GM21528 (cell line): ENCODE results near the gene CCDC197.

Experiments used
- ATAC-seq: cut with Tn5 transposase; IDR thresholded peaks from one replicate; pipeline ENCODE4 v1.9.1; 2021; ENCODE audit warnings: mild to moderate bottlenecking, moderate library complexity; ENCODE audit not compliant: unreplicated experiment, low FRiP score

CCDC197 gene

DNA sequence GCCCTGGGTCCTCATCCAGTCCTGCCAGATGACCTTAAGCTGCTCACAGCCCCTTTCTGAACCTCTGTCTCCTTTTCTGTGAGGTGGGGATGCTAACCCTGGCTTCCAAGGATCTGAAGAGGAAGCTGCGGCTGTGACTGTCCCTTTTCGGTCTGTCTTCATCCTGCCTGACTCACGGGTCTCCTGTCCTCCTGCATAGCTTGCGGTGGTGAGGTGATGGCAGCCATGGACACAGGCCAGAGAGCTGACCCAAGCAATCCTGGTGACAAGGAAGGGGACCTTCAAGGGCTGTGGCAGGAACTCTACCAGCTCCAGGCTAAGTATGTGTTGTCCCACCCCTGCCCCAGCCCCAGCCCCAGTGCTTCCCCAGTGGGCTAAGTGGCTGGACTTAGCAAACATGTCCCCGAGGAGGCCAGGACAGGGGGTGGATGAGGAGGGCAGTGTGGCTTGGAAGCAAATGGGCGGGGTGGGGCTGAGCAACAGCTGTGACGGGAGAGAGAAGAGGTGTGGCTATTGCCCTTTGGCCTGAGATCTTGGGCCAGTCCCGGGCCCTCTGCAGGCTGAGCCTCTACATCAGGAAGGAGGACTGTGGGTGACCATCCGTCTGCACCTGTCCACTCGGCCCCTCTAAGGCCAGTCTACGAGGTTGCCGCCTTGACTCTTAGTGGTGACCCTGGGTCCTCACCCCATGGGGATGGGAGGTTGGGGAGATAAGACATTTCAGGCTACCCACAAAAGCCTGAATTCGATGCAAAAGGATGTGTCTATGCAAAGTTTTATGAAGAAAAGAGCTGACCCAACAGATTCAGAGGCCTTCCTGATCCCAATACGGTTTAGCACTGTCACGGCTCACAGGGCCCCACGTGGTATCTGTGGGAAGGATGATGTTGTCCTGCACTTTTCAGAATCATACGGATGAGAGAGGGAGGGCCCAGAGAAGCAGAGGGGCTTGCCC lies 1.1 kb downstream of the CCDC197 start:
- ATAC-seq: no peak

DNA sequence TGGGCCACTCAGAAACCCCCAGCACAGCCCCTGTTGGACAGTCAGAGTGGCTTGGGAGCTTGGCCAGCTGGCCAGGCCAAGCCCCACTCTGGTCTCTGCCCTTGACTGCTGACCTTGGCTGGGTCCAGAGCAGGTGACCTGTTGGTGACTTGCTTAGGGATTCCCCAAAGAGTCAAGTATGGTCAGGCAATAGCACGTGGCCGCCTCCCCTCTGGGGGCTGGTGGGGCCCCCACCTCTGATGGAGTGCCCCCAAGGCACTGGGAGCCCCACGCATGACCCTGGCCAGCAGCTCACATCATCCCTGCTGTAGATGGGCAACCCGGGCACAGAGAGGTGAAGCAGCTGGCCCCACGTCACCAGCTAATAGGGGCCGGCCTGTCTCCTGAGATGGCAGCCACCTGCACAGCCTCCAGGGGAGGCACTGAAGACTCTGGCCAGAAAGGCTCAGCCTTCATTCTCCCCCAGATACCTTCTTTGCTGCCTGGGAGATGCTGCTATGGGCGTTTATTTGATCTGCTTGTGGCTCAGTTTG lies 1.8 kb downstream of the CCDC197 start:
- ATAC-seq: no peak

DNA sequence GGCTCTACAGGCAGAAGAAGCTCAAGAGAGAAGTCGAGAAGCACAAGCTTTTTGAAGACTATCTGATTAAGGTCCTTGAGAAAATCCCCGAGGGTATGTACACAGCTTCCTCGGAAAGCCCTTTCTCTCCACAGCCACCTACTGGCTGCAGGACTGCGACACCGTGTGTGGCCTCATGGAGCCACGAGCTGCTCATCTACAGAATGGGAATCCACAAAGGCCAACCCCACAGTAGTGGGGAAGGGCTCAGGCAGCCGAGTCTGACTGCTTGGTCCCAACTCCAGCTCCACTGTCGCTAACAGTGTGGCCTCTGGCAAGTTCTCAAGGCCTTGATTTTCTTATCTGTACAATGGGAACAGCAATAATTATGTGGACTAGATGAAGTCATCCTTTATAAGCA lies 2.5 kb downstream of the CCDC197 start:
- ATAC-seq: no peak

DNA sequence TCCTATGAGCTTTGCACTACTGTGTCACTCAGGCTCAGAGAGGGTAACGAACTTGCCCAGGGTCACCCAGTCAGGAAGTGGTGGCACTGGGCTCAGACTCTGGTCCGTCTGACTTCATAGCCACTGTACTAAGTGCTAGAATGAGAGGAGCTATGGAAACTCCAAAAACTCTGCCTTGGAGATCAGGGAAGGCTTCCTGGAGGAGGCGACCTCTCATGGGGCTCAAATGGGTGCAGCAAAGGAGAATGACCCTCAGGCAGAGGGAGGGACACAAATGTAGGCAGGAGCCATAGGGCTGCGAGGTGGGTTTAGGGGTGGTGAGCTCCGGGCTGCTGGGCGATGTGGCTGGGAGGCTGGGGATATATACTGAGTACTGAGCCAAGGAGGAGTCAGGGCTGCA lies 3.2 kb downstream of the CCDC197 start:
- ATAC-seq: no peak

DNA sequence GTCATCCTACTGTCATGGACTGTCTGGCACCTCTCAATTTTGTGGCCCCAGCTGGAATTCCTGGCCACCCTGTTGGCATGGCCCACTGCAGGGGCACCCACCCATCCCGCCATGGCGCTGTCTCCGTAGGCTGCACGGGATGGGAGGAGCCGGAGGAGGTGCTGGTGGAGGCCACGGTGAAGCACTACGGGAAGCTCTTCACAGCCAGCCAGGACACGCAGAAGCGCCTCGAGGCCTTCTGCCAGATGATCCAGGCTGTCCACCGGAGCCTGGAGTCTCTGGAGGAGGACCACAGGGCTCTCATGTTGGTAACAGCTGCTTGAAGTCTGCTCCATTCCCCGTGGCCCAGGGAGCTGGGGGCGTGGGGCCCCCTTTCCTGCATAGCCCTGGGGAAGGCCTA lies 3.9 kb downstream of the CCDC197 start:
- ATAC-seq: no peak

DNA sequence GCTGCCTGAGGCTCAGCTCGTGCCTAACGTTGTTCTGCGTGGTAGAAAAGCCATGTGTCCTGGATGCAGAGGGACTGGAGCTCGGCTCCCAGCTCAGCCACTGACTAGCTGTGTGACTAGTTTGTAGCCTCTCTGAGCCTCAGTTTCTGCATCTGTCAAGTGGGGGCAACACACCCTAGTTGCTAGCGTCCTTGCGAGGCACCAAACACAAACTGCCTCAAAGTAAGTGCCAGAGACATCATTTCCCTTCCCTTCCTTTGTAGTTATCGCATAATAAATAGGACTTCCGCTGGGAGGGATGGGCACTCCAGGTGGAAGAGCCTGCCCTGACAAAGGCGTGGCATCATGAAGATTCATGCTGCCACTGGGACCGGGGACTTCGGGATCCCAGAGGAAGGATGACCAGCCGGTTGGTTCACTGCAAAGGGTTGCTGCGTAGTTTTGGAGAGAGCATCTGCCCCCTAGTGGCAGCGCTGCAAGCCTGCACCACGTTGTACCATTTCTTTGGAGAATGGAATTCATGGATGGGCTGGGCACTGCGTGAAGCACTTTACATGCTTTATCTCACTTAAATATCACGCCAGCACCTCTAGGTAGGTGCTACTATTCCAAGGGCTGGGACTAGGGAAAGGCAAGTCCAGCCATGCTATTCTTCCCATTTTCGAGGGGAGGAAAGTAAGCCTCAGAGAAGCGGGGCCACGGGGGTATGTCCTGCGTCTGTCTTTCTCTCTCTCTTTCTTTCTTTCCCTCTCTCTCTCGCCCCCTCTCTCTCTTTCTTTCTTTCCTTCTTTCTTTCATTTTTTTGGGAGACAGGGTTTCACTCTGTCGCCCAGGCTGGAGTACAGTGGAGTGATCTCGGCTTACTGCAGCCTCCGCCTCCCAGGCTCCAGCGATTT lies 4.6 kb downstream of the CCDC197 start:
- no peak for ATAC-seq

DNA sequence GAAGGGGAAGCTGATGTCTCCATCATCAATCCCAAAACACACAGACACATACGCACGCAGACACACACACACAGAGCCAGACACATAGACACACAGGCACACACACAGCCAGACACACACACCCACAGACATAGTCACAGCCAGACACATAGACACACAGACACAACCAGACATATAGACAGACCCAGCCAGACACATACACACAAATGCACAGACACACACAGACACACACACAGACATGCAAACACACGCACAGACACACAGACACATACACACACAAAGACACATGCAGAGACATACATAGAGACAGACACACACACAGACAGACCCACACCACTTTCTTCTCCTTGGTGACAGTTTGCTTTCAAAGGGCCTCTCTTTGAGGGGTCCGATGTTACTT lies 6.3 kb downstream of the CCDC197 start:
- ATAC-seq: no peak

DNA sequence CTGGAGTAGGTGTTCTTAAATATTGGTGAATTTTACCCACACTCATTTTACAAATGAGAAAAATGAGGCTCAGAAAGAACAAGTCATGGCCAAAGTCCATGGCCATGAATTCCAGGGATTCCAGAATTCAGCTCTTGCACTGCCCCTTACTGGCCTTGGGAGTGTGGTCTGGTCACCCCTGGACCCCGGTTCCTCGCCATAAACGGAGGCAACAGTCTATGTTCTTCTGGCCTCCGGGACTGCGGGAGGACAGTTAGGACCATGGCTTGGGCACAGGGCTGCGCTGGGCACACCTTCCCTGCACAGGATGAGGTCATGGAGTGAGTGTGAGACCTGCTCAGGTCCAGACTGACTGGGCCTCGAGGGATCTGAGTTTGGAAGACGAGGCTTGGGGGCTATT lies 6.9 kb downstream of the CCDC197 start:
- ATAC-seq: no peak

DNA sequence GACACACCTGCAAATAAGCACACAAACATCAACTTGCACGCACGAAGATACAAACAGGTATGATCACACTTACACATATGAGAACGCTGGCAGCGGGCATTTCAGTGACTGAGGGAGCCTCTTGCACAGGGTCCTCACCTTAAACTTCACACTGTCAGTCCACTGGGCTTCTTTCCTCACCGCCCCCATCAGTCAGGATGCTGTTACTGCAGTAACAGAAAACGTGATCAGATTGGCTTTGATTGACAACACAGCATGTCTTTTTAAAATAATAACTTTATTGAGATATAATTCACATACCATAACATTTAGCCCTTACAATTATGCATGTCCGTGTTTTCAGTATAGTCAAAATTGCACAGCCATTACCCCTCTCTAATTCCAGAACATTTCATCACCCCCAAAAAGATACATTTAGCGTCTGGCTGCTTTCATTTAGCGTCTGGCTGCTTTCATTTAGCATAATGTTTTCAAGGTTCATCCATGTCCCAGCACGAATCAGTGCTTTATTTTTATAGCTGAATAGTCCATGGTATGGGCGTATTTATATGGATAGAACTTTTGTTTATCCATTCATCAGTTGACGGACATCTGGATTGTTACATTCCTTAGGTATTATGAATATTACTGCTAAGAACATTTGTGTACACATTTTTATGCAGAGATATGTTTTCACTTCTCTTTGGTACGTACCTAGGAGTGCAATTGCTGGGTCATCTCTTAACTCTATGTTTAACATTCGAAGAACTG lies 8.4 kb downstream of the CCDC197 start:
- ATAC-seq: no peak

DNA sequence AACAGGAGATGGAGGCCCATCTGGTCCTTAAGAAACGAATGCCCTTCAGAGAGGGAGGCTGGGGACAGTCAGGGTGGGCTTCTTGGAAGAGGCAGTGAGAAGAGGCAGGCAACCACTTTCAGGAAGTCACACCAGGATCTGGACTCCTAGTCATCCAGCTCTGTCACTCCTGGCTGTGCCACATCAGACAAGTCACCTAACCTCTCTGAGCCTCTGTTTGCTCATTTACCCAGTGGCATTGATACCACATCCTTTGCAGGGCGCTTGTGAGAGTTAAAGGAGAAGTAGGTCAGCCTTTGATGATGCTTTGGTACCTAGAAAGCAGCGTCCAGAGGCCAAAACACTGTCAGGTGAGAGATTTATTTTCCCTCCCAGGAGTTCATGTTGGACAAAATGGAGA lies 11.1 kb downstream of the CCDC197 start:
- no peak for ATAC-seq

DNA sequence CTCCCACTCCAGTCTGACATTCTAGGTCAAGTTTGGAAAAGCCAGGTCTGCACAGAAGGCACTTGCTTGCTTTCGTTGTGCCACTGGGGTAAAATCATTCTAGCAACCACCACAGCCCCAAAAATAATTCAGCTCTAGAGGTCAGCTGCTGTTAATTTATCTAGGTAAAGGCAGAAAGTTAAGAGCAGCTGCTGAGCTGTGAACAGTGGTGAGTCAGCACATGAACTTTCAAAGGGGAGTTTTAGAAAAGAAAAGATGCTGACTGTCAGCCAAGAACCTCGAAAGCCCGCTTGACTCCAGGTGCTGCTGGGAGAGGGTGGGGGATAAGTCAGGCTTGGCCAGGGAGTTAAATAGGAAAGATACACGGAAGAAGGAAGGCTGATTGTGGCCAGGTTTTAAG lies 12.7 kb downstream of the CCDC197 start:
- ATAC-seq: no peak

DNA sequence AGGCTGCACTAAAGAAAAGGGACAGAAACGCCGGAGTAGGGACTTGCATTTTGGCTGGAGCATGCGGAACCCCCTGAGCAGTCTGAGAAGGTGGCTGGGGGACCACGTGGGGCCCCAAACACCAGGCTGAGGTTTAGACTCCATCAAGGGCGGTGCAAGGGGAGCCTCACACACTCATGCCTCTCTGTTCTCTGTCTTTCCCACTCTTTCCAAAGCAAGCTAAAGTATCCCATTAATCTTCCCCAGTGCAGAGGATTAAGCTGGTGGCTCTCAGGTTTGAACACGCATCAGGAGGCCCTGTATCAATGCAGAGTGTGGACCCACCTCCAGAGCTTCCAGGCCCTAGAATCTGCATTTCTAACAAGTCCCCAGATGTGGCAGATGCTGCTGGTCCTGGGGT lies 13.5 kb downstream of the CCDC197 start:
- no peak for ATAC-seq

DNA sequence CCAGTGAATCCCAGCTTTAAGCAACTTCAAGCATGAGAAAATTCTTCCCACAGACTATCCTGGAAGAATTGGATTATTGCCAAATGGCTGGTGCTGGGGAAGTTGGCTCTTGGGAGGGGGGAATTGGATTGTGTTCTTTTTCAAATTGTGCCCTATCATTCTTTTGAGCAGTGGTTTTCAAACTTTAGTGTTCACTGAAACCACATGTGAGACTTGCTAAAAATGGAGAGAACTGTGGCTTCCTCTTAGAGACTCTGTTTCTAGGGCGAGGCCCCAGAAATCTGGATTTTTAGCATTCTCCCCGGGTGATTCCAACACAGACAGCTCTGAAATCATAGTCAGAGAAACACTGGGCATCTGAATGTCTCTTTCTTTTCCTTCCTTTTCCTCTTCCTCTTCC lies 14.7 kb downstream of the CCDC197 start:
- ATAC-seq: no peak

DNA sequence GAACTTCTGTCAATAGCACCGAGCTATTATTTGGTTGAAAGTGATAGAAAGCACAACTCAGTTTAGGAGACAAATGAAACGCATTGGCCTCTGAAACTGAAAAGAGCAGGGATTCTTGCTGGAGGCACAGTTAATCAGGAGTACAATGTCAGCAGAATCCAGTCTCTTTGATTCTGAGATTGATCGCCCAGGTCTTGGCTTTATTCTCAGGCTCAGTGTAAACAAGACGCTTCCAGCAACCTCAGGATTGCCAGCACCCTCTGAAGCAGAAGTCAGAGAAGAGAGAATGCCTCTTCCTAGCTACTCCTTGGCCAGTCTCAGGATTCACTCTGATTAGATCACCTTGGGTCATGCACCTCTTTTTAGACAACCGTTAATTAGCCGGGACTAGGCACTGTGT lies 17.3 kb downstream of the CCDC197 start:
- ATAC-seq: no peak

DNA sequence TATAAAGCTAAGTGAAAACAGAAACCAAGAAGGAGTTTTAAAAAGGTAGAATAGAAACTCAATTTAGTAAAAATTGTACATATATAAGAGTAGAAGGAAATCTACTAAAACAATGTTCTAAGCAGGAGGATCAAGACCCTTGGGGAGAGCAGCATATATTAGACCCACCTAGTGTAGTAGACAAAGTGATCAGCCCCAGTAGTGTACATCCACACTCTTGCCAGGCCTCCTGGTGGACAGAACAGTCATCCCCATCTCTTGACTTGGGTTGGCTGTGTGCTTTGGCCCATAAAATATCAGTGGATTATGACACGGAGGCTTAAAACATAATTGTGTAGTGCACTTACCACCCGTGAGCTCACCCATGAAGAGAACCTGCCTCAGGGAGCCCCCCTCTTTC lies 18.1 kb downstream of the CCDC197 start:
- no peak for ATAC-seq

DNA sequence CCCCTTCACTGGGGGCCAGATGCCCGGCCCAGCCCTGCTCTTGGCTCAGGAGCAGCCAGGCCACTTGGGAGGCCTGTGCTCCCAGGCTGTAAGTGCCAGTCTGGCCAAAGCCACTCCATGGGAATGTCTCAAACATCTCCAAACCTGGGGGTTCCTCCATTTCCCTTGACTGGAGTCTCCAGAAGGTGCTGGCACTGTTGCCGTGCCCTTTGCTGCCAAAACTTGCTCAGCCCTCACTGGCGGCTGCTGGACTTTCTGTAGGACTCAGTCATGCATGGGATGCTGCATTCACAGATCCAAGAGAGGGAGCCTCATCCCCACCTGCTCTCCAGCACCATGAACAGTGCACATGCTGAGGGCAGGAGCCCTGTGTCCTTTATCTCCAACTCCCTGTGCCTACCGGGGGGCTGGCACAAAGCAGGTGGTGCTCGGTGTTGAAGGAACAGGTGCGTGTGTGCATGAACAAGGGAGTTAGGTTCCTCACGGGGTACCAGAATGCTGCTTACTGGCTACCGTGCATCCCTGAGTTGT lies 19.4 kb downstream of the CCDC197 start:
- no peak for ATAC-seq

DNA sequence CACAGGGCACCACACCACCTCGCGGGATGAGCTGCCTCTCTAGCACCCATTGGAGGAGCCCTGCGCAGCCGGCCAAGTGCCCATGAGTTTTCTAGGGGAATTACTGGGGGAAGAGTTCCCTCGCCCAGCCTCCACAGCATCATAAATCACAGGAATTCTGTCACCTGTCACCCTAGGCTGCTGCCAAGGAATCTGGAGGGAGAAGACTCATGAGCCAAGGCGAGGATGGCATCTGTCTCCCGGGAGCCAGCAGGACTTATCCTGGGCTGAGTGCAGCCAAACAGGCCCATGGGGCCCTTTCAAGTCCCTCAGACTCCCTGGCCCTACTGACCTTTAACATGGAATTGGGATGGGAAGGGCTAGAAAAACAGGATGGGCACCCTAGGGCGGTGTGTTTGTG lies 21.2 kb downstream of the CCDC197 start:
- no peak for ATAC-seq

DNA sequence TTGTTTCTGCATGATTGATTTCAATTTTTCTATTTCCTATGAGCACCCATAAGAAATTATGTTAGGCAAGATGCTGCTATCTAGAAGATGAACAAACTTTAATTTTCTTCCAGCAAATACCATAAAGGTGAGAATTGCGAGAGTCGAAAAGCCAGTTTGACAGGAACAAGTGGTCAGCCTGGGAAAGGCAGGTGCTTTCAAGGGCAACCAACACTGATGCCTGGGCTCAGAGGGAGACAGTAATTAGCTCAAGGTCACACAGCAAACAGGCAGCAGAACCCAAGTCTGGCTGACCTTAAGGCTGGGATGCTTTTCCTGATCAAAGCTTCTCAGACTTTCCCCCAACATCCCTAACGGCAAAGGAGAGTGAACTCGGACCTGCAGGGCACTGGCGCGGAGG lies 22.2 kb downstream of the CCDC197 start:
- no peak for ATAC-seq

DNA sequence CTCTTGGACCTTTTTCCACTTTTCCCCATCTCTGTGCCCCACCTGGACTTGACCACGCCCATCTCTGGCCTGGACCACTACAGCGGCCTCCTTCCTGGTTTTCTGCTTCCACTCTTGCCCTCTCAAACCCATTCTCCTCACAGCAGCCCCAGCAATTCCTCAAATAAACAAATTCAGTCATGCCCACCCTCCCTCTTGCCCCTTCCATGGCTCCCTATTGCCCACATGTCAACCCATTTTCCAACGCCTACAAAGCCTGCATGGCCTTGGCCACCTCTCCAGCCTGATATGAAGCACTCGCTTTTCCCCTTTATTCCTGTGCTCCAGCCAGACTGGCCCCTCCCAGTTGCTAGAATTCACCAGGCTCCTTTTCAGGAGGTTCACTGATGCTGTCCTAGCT lies 23.2 kb downstream of the CCDC197 start:
- ATAC-seq: no peak

DNA sequence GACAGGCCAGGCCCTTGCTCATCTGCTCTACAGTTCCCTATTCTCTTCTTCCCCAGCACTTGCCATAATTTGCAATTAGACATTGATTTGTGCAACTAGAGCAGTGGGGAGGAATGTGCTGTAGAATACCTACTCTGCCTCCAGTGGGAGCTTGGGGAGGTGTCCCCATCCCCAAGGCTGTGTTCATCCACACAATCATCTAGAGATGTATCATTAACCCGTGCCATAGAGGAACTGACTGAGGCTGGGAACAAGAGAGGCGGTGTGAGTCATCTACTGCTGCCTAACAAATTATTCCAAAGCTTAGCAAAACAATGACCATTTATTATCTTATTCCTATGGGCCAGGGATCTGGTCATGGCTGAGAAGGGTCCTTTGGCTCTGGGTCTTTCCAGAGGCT lies 23.9 kb downstream of the CCDC197 start:
- no peak for ATAC-seq
